HG03045 (cell line): ENCODE results near the gene YBX3.
A peak's percentile ranks its signal among the peaks of the same experiment; 100 is the strongest.

Experiments used
- ATAC-seq: cut with Tn5 transposase; IDR thresholded peaks from one replicate; pipeline ENCODE4 v1.9.1; 2021; ENCODE audit warnings: mild to moderate bottlenecking, moderate library complexity; ENCODE audit not compliant: unreplicated experiment

Gene YBX3

GRCh38 chr12:10722502-10722904, 620 bp downstream of the YBX3 start:
- peak; percentile 40 for ATAC-seq

GRCh38 chr12:10721651-10722501, 1.2 kb downstream of the YBX3 start:
- ATAC-seq = no peak

GRCh38 chr12:10720974-10721650, 2.0 kb downstream of the YBX3 start:
- ATAC-seq = no peak

- no peak for ATAC-seq
These were observed 3.6 kb downstream of the YBX3 start for GRCh38 chr12:10719482-10719881.

GRCh38 chr12:10718279-10718821, 4.8 kb downstream of the YBX3 start:
- no peak for ATAC-seq

- no peak for ATAC-seq
These were observed 5.7 kb downstream of the YBX3 start for GRCh38 chr12:10717410-10717809.

- no peak for ATAC-seq
These were observed 6.3 kb downstream of the YBX3 start for GRCh38 chr12:10716704-10717315.

- ATAC-seq = no peak
These were observed 6.8 kb downstream of the YBX3 start for GRCh38 chr12:10716277-10716676.

GRCh38 chr12:10715491-10715890, 7.6 kb downstream of the YBX3 start:
- ATAC-seq = no peak

GRCh38 chr12:10709808-10710207, 13.3 kb downstream of the YBX3 start:
- ATAC-seq = no peak

- no peak for ATAC-seq
These were observed 14.3 kb downstream of the YBX3 start for GRCh38 chr12:10708862-10709261.

- ATAC-seq = no peak
These were observed 17.5 kb downstream of the YBX3 start for GRCh38 chr12:10705655-10706054.

GRCh38 chr12:10701843-10702242, 21.3 kb downstream of the YBX3 start:
- no peak for ATAC-seq

- ATAC-seq = peak; percentile 69
These were observed 21.9 kb downstream of the YBX3 start for GRCh38 chr12:10701131-10701681.

- no peak for ATAC-seq
These were observed 22.5 kb downstream of the YBX3 start for GRCh38 chr12:10700581-10700980.

GRCh38 chr12:10697862-10698261, 25.3 kb downstream of the YBX3 start:
- no peak for ATAC-seq

GRCh38 chr12:10697156-10697555, 26.0 kb downstream of the YBX3 start:
- no peak for ATAC-seq

- no peak for ATAC-seq
These were observed 32.2 kb downstream of the YBX3 start for GRCh38 chr12:10690906-10691305.

- no peak for ATAC-seq
These were observed 34.0 kb downstream of the YBX3 start for GRCh38 chr12:10689146-10689545.

- ATAC-seq = no peak
These were observed 35.1 kb downstream of the YBX3 start for GRCh38 chr12:10688042-10688441.

GRCh38 chr12:10673659-10674384, 49.3 kb downstream of the YBX3 start, which contains the start of gene STYK1:
STYK1 (minus strand) TSS chr12:10674052; CDS start chr12:10634618, 39,434 bp downstream.
- ATAC-seq = no peak
